WTC11 (cell line): Measurements from ENCODE around the gene ABCB10. TPM values are rescaled to one million over a fixed set of nuclear protein-coding genes. Genes with fewer than 3 reads are reported as not detected.

Experiments
- ATAC-seq: fragments of 200-7000 bp; cut with Tn5 transposase; 2 replicates; pipeline ENCODE4 v1.10.0; 2021; ENCODE audit warnings: mild to moderate bottlenecking, moderate library complexity
- CTCF ChIA-PET: fragments of 300-600 bp; sonication (Branson Sonifier 250); formaldehyde crosslinking; loops from one replicate; lab custom pipeline; 2021; ENCODE audit warnings: antibody characterized with exemption; lab: Charles Lee
- POLR2A ChIA-PET: fragments of 350-600 bp; sonication (Branson Sonifier 250); formaldehyde crosslinking; loops from one replicate; lab custom pipeline; 2021; ENCODE audit warnings: antibody characterized with exemption; lab: Charles Lee
- DNase-seq: peaks from one replicate; pipeline ENCODE4 v3.0.0; 2021; ENCODE audit warnings: low spot score
- H3K27ac Mint-ChIP-seq: 2 replicates; pipeline ENCODE4 v1.8.0; 2021; ENCODE audit warnings: mixed read lengths
- H3K27me3 Mint-ChIP-seq: 2 replicates; pipeline ENCODE4 v1.8.0; 2021; ENCODE audit warnings: low read depth, mild to moderate bottlenecking, moderate library complexity, mixed read lengths
- H3K36me3 Mint-ChIP-seq: 2 replicates; pipeline ENCODE4 v1.8.0; 2021; ENCODE audit warnings: mixed read lengths
- H3K4me1 Mint-ChIP-seq: 2 replicates; pipeline ENCODE4 v1.8.0; 2022; ENCODE audit warnings: mixed read lengths
- H3K4me3 Mint-ChIP-seq: 2 replicates; pipeline ENCODE4 v1.8.0; 2021; ENCODE audit warnings: mild to moderate bottlenecking, moderate library complexity, mixed read lengths
- H3K9me3 Mint-ChIP-seq: 2 replicates; pipeline ENCODE4 v1.8.0; 2021; ENCODE audit warnings: mixed read lengths
- CBFB ChIP-seq: sonication (generic); formaldehyde crosslinking; IDR thresholded peaks from 2 replicates; pipeline ENCODE4 v1.8.1; 2022; ENCODE audit warnings: mild to moderate bottlenecking, low read depth, missing genetic modification reagents
- ESRRA ChIP-seq: sonication (generic); formaldehyde crosslinking; IDR thresholded peaks from 2 replicates; pipeline ENCODE4 v1.8.1; 2022; ENCODE audit warnings: mild to moderate bottlenecking, missing genetic modification reagents, borderline replicate concordance
- GABPB1 ChIP-seq: sonication (generic); formaldehyde crosslinking; IDR thresholded peaks from 2 replicates; pipeline ENCODE4 v1.8.1; 2023; ENCODE audit warnings: mild to moderate bottlenecking, missing genetic modification reagents
- HMGA2 ChIP-seq: fragments of 250-450 bp; sonication (Bioruptor Pico); IDR thresholded peaks from 2 replicates; pipeline ENCODE4 v1.4.0; 2021; ENCODE audit warnings: mild to moderate bottlenecking, moderate library complexity
- KAT7 ChIP-seq: sonication (generic); formaldehyde crosslinking; IDR thresholded peaks from 2 replicates; pipeline ENCODE4 v1.8.1; 2023; ENCODE audit warnings: missing genetic modification reagents, mild to moderate bottlenecking, borderline replicate concordance
- NR2C2 ChIP-seq: sonication (generic); formaldehyde crosslinking; IDR thresholded peaks from 2 replicates; pipeline ENCODE4 v1.8.0; 2022; ENCODE audit warnings: mild to moderate bottlenecking, missing genetic modification reagents
- PRRX2 ChIP-seq: fragments of 250-450 bp; sonication (Bioruptor Pico); IDR thresholded peaks from 2 replicates; pipeline ENCODE4 v1.8.0; 2021; ENCODE audit warnings: mild to moderate bottlenecking
- SP1 ChIP-seq: sonication (generic); formaldehyde crosslinking; conservative IDR thresholded peaks from 2 replicates; pipeline ENCODE4 v1.8.1; 2022; ENCODE audit warnings: missing genetic modification reagents
- ZNF138 ChIP-seq: sonication (generic); formaldehyde crosslinking; conservative IDR thresholded peaks from 2 replicates; pipeline ENCODE4 v1.8.1; 2022; ENCODE audit warnings: mild to moderate bottlenecking, moderate library complexity, missing genetic modification reagents
- ZNF671 ChIP-seq: fragments of 250-450 bp; sonication (Bioruptor Pico); IDR thresholded peaks from 2 replicates; pipeline ENCODE4 v1.8.0; 2021; ENCODE audit warnings: mild to moderate bottlenecking
- total RNA-seq: library from RNA; stranded (reverse); gene quantifications from 3 replicates; pipeline ENCODE4 v1.2.3, GENCODE V29; 2021
- TF ChIP-seq, protein P1 (sequence below): sonication (generic); formaldehyde crosslinking; IDR thresholded peaks from 2 replicates; pipeline ENCODE4 v1.8.0; 2023; ENCODE audit warnings: mild to moderate bottlenecking, missing genetic modification reagents
- TF ChIP-seq, protein P2 (sequence below): sonication (generic); formaldehyde crosslinking; IDR thresholded peaks from 2 replicates; pipeline ENCODE4 v1.8.1; 2023; ENCODE audit warnings: mild to moderate bottlenecking, missing genetic modification reagents, moderate library complexity
- TF ChIP-seq, protein P3 (sequence below): sonication (generic); formaldehyde crosslinking; IDR thresholded peaks from 2 replicates; pipeline ENCODE4 v1.8.1; 2023; ENCODE audit warnings: mild to moderate bottlenecking, missing genetic modification reagents
- TF ChIP-seq, protein P4 (sequence below): sonication (generic); formaldehyde crosslinking; IDR thresholded peaks from 2 replicates; pipeline ENCODE4 v1.8.0; 2022; ENCODE audit warnings: mild to moderate bottlenecking, missing genetic modification reagents
- TF ChIP-seq, protein P5 (sequence below): sonication (generic); formaldehyde crosslinking; IDR thresholded peaks from 2 replicates; pipeline ENCODE4 v1.8.1; 2022; ENCODE audit warnings: missing genetic modification reagents, borderline replicate concordance
- TF ChIP-seq, protein P6 (sequence below): fragments of 250-450 bp; sonication (Bioruptor Pico); IDR thresholded peaks from 2 replicates; pipeline ENCODE4 v1.9.0; 2021; ENCODE audit warnings: mild to moderate bottlenecking

The ABCB10 gene
- total RNA-seq, 1 experiment from 2014 or later, result 11.0 TPM

DNA sequence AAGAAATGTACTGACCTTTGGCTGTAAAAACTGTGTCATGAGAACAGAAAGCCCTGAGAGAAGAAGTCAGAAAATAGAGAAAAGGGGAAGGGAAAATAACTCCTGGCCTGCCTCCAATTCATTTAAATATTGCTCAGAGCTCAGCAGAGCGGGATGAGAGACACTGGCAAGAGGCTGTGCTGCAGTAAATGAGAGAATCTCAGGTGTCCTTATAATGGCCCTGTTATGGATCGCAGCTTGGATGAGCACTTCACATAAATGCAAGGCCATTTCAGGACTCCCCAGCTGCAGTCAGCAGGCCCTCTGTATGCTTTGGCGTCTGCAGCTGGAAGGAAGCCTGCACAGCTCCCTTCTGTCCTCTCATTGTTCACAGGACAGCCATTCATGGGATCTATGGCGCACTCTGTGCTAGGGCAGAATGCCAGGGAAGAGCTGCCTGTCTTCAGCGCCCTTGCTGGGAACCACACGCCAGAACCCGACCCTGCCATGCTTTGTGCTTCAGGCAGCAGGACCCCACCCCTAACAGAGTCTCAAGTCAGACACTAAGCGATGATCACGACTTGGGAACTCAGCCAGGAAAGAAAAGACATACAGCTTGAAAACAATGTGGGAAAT, 20.7 kb upstream of the ABCB10 start:
- Mint-ChIP-seq H3K36me3 (no peaks in the 10 kb centered on the region), H3K4me3 (no peak overlapping the region), H3K27me3 (no peaks in the 10 kb centered on the region; the same call in 1 of the 2 replicates), H3K4me1 (peaks cover 9% of the 10 kb centered on the region), H3K27ac (peak overlapping the region; percentile 48), H3K9me3 (no peaks in the 10 kb centered on the region)
- ChIA-PET CTCF (interaction anchor here (1.2 kb wide), 1 partner anchor 13 kb away, joined by 3 read pairs; no protein-coding TSS in a partner anchor), POLR2A (no interaction called here)
- no peak for TF ChIP-seq SP1
- ATAC-seq (peak; percentile 55), DNase-seq (no peak)

DNA sequence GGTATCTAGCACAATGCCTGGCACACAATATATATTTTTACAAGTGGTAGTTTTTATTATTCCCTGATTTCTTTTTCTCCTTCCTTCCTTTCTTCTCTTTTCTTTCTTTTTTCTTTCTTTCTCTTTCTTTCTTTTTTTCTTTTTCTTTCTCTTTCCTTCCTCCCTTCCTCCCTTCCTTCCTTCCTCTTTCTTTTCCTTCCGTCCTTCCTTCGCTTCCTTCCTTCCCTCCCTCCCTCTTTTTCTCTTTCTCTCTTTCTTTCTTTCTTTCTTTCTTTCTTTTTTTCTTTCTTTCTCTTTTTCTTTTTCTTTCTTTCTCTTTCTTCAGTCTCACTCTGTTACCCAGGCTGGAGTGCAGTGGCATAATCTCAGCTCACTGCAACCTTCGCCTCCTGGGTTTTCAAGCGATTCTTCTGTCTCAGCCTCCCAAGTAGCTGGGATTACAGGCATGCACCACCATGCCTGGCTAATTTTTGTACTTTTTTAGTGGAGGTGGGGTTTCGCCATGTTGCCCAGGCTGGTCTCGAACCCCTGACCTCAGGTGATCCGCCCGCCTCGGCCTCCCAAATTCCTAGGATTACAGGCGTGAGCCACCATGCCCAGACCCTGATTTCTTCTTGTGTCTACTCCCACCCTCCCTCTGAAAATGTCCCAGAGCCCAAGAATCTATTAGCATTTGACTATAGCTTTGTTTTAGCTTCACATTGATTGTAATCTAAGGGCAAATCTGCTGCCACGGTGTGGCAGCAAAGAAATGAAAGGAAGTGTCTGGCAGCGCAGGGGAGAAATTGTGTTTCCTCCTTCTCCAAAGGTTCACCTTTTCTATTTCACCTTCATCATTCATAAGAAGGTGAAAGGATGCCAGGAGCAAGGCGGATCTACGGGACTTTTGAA, 19.9 kb upstream of the ABCB10 start:
- no peak for ATAC-seq

DNA sequence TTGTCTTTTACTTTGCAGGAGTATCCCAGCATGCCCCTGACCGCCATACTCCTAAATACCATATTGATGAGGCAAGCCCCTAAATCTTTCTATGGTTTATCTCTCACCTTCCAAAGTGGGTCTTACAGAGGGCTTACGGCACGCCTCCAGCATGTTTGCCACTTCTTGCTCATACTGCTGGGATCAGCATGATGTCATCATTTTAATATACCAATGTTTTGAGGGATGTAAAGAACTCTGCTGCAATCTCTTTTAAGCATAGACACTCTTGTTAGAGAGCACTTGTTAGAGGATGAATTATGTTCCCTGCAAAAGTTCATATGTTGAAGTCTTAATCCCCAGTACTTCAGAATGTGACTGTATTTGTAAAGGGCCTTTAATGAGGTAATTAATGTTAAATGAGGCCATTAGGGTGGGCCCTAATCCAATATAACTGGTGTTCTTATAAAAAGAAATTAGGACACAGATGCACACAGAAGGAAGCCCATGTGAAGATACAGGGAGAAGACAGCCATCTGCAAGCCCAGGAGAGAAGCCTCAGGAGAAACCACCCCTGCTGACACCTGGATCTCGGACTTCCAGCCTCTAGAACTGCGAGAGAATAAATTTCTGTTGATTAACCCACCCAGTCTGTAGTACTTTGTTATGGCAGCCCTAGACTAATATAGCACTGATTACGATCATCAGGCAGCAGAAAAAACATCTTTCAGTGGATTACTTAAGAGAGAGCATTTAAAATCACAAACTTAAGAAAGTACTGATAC, 16.4 kb upstream of the ABCB10 start:
- Mint-ChIP-seq H3K27me3 (no peaks in the 10 kb centered on the region; the same call in 1 of the 2 replicates), H3K9me3 (no peaks in the 10 kb centered on the region), H3K4me3 (no peak overlapping the region), H3K27ac (no peak overlapping the region), H3K36me3 (no peaks in the 10 kb centered on the region), H3K4me1 (peaks cover 9% of the 10 kb centered on the region)
- DNase-seq, result no peak
- ATAC-seq, result no peak
- ChIA-PET CTCF (interaction anchor here (1.1 kb wide), 1 partner anchor 16 kb away, joined by 3 read pairs; the partner anchor contains the start of gene ABCB10), POLR2A (no interaction called here)
- TF ChIP-seq NR2C2 (CRISPR knock-in tag), result no peak
- no peak for TF ChIP-seq ZNF671 (CRISPR knock-in tag)
- TF ChIP-seq GABPB1 (CRISPR knock-in tag), result no peak
- no peak for TF ChIP-seq PRRX2 (CRISPR knock-in tag)
- TF ChIP-seq ESRRA (CRISPR knock-in tag), result no peak
- TF ChIP-seq, protein P1, sequence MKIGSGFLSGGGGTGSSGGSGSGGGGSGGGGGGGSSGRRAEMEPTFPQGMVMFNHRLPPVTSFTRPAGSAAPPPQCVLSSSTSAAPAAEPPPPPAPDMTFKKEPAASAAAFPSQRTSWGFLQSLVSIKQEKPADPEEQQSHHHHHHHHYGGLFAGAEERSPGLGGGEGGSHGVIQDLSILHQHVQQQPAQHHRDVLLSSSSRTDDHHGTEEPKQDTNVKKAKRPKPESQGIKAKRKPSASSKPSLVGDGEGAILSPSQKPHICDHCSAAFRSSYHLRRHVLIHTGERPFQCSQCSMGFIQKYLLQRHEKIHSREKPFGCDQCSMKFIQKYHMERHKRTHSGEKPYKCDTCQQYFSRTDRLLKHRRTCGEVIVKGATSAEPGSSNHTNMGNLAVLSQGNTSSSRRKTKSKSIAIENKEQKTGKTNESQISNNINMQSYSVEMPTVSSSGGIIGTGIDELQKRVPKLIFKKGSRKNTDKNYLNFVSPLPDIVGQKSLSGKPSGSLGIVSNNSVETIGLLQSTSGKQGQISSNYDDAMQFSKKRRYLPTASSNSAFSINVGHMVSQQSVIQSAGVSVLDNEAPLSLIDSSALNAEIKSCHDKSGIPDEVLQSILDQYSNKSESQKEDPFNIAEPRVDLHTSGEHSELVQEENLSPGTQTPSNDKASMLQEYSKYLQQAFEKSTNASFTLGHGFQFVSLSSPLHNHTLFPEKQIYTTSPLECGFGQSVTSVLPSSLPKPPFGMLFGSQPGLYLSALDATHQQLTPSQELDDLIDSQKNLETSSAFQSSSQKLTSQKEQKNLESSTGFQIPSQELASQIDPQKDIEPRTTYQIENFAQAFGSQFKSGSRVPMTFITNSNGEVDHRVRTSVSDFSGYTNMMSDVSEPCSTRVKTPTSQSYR (CRISPR knock-in tag), result no peak
- TF ChIP-seq, protein P2, sequence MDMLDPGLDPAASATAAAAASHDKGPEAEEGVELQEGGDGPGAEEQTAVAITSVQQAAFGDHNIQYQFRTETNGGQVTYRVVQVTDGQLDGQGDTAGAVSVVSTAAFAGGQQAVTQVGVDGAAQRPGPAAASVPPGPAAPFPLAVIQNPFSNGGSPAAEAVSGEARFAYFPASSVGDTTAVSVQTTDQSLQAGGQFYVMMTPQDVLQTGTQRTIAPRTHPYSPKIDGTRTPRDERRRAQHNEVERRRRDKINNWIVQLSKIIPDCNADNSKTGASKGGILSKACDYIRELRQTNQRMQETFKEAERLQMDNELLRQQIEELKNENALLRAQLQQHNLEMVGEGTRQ, result no peak
- TF ChIP-seq, protein P3, sequence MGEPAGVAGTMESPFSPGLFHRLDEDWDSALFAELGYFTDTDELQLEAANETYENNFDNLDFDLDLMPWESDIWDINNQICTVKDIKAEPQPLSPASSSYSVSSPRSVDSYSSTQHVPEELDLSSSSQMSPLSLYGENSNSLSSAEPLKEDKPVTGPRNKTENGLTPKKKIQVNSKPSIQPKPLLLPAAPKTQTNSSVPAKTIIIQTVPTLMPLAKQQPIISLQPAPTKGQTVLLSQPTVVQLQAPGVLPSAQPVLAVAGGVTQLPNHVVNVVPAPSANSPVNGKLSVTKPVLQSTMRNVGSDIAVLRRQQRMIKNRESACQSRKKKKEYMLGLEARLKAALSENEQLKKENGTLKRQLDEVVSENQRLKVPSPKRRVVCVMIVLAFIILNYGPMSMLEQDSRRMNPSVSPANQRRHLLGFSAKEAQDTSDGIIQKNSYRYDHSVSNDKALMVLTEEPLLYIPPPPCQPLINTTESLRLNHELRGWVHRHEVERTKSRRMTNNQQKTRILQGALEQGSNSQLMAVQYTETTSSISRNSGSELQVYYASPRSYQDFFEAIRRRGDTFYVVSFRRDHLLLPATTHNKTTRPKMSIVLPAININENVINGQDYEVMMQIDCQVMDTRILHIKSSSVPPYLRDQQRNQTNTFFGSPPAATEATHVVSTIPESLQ (CRISPR knock-in tag), result no peak
- no peak for TF ChIP-seq KAT7 (CRISPR knock-in tag)
- TF ChIP-seq, protein P4, sequence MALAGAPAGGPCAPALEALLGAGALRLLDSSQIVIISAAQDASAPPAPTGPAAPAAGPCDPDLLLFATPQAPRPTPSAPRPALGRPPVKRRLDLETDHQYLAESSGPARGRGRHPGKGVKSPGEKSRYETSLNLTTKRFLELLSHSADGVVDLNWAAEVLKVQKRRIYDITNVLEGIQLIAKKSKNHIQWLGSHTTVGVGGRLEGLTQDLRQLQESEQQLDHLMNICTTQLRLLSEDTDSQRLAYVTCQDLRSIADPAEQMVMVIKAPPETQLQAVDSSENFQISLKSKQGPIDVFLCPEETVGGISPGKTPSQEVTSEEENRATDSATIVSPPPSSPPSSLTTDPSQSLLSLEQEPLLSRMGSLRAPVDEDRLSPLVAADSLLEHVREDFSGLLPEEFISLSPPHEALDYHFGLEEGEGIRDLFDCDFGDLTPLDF (CRISPR knock-in tag), result no peak

More for the DNA sequence above, 19.9 kb upstream of the ABCB10 start:
- CTCF ChIA-PET, result interaction anchor here (1.2 kb wide), 1 partner anchor 13 kb away, joined by 3 read pairs; no protein-coding TSS in a partner anchor
- Mint-ChIP-seq H3K36me3 (no peaks in the 10 kb centered on the region), H3K27me3 (no peaks in the 10 kb centered on the region; the same call in 1 of the 2 replicates), H3K9me3 (no peaks in the 10 kb centered on the region), H3K27ac (no peak overlapping the region), H3K4me3 (no peak overlapping the region), H3K4me1 (peaks cover 9% of the 10 kb centered on the region)
- POLR2A ChIA-PET, result no interaction called here
- TF ChIP-seq ZNF138 (CRISPR knock-in tag), result no peak
- TF ChIP-seq, protein P5, sequence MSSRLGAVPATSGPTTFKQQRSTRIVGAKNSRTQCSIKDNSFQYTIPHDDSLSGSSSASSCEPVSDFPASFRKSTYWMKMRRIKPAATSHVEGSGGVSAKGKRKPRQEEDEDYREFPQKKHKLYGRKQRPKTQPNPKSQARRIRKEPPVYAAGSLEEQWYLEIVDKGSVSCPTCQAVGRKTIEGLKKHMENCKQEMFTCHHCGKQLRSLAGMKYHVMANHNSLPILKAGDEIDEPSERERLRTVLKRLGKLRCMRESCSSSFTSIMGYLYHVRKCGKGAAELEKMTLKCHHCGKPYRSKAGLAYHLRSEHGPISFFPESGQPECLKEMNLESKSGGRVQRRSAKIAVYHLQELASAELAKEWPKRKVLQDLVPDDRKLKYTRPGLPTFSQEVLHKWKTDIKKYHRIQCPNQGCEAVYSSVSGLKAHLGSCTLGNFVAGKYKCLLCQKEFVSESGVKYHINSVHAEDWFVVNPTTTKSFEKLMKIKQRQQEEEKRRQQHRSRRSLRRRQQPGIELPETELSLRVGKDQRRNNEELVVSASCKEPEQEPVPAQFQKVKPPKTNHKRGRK (CRISPR knock-in tag), result 0 out of 2 replicates have a peak, but pooled peaks have one; percentile 77
- no peak for TF ChIP-seq HMGA2
- TF ChIP-seq, protein P6, sequence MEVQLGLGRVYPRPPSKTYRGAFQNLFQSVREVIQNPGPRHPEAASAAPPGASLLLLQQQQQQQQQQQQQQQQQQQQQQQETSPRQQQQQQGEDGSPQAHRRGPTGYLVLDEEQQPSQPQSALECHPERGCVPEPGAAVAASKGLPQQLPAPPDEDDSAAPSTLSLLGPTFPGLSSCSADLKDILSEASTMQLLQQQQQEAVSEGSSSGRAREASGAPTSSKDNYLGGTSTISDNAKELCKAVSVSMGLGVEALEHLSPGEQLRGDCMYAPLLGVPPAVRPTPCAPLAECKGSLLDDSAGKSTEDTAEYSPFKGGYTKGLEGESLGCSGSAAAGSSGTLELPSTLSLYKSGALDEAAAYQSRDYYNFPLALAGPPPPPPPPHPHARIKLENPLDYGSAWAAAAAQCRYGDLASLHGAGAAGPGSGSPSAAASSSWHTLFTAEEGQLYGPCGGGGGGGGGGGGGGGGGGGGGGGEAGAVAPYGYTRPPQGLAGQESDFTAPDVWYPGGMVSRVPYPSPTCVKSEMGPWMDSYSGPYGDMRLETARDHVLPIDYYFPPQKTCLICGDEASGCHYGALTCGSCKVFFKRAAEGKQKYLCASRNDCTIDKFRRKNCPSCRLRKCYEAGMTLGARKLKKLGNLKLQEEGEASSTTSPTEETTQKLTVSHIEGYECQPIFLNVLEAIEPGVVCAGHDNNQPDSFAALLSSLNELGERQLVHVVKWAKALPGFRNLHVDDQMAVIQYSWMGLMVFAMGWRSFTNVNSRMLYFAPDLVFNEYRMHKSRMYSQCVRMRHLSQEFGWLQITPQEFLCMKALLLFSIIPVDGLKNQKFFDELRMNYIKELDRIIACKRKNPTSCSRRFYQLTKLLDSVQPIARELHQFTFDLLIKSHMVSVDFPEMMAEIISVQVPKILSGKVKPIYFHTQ (CRISPR knock-in tag), result no peak
- no peak for TF ChIP-seq CBFB (CRISPR knock-in tag)
- no peak for DNase-seq
